Muscle layer of colon (tissue), 2 donors: ENCODE data around the gene DDX25.
"Not testable (repeated sequence)": the region's sequence is repeated elsewhere in the genome, so short reads cannot be mapped to it uniquely, and the experiment has no call there.

Experiments
- H3K27ac ChIP-seq: one replicate; pipeline ENCODE4 v1.7.0; 2013; ENCODE audit warnings: low read depth, mild to moderate bottlenecking, low read length, moderate library complexity
- H3K27me3 ChIP-seq, 2 donors: one replicate each; pipeline ENCODE4 v1.7.0; 2013; ENCODE audit warnings: low read length in 2 of 2, mild to moderate bottlenecking in 2 of 2; ENCODE audit not compliant: insufficient read depth in 2 of 2, control insufficient read depth in 1 of 2
- H3K36me3 ChIP-seq: one replicate; pipeline ENCODE4 v1.7.0; 2013; ENCODE audit warnings: mild to moderate bottlenecking, low read length; ENCODE audit not compliant: insufficient read depth
- H3K4me1 ChIP-seq: one replicate; pipeline ENCODE4 v1.7.0; 2013; ENCODE audit warnings: mild to moderate bottlenecking, low read length; ENCODE audit not compliant: insufficient read depth
- H3K4me3 ChIP-seq, 2 donors: one replicate each; pipeline ENCODE4 v1.7.0; 2013; ENCODE audit warnings: low read length in 2 of 2, low read depth in 1 of 2, mild to moderate bottlenecking in 1 of 2, moderate library complexity in 1 of 2
- H3K9ac ChIP-seq: one replicate; pipeline ENCODE4 v1.7.0; 2013; ENCODE audit warnings: low read length
- H3K9me3 ChIP-seq: one replicate; pipeline ENCODE4 v1.7.0; 2013; ENCODE audit warnings: mild to moderate bottlenecking, low read length
- donor health status: abdominal sarcoma.
- donor health status: Adenocarcinoma of cecum.

Gene DDX25

GRCh38 chr11:125903711-125904659, at the start of gene DDX25:
Gene DDX25, plus strand, starts transcription at chr11:125904508. Its CDS starts 10 bp downstream, at chr11:125904518.
- no peak within 1 kb of the TSS for H3K27ac ChIP-seq
- H3K4me1 ChIP-seq: peaks cover 8% of the 10 kb centered on the region
- H3K9ac ChIP-seq: no peak within 1 kb of the TSS
- H3K4me3 ChIP-seq: peak within 1 kb of the TSS in 1 of 2 donors; percentile 85
- H3K9me3 ChIP-seq: no peaks in the 10 kb centered on the region
- H3K27me3 ChIP-seq: peaks cover 9 to 27% of the 10 kb centered on the region in 2 donors
- H3K36me3 ChIP-seq: peaks cover 12% of the 10 kb centered on the region

DNA sequence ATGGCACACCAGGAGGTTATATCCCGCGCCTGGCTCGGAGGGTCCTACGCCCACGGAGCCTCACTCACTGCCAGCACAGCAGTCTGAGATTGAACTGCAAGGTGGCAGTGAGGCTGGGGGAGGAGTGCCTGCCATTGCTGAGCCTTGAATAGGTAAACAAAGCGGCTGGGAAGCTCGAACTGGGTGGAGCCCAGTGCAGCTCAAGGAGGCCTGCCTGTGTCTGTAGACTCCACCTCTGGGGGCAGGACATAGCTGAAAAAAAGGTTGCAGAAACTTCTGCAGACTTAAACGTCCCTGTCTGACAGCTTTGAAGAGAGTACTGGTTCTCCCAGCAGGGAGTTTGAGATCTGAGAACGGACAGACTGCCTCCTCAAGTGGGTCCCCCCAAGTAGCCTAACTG, 46.6 kb upstream of the DDX25 start:
- not testable (repeated sequence) for H3K4me1 ChIP-seq, H3K27me3 ChIP-seq, H3K9me3 ChIP-seq, H3K36me3 ChIP-seq, H3K27ac ChIP-seq, H3K4me3 ChIP-seq, H3K9ac ChIP-seq

DNA sequence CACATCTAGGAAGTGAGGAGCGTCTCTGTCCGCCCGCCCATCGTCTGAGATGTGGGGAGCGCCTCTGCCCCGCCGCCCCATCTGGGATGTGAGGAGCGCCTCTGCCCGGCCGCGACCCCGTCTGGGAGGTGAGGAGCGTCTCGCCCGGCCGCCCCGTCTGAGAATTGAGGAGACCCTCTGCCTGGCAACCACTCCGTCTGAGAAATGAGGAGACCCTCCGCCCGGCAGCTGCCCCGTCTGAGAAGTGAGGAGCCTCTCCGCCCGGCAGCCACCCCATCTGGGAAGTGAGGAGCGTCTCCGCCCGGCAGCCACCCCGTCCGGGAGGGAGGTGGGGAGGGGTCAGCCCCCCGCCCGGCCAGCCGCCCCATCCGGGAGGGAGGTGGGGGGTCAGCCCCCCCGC, 41.5 kb upstream of the DDX25 start:
- not testable (repeated sequence) for H3K9me3 ChIP-seq, H3K4me3 ChIP-seq, H3K27me3 ChIP-seq, H3K27ac ChIP-seq, H3K9ac ChIP-seq, H3K36me3 ChIP-seq, H3K4me1 ChIP-seq

- not testable (repeated sequence) for H3K27ac ChIP-seq
Measured at GRCh38 chr11:125865354-125865753, 39.0 kb upstream of the DDX25 start.

GRCh38 chr11:125869521-125869920, 34.8 kb upstream of the DDX25 start:
- Histone ChIP-seq H3K4me3 (no peak overlapping the region), H3K27ac (no peak overlapping the region), H3K9ac (no peak overlapping the region), H3K9me3 (no peaks in the 10 kb centered on the region), H3K27me3 (no peaks in the 10 kb centered on the region), H3K4me1 (no peaks in the 10 kb centered on the region), H3K36me3 (no peaks in the 10 kb centered on the region)

More at GRCh38 chr11:125865354-125865753, 39.0 kb upstream of the DDX25 start:
- not testable (repeated sequence) for H3K36me3 ChIP-seq, H3K27me3 ChIP-seq, H3K9ac ChIP-seq, H3K9me3 ChIP-seq, H3K4me3 ChIP-seq, H3K4me1 ChIP-seq

GRCh38 chr11:125871391-125872137, 32.7 kb upstream of the DDX25 start:
- H3K36me3 ChIP-seq: no peaks in the 10 kb centered on the region
- no peaks in the 10 kb centered on the region for H3K9me3 ChIP-seq

GRCh38 chr11:125872138-125872491, 32.2 kb upstream of the DDX25 start:
- Histone ChIP-seq H3K27ac (no peak overlapping the region), H3K36me3 (no peaks in the 10 kb centered on the region), H3K9me3 (no peaks in the 10 kb centered on the region), H3K9ac (no peak overlapping the region), H3K27me3 (no peaks in the 10 kb centered on the region), H3K4me1 (no peaks in the 10 kb centered on the region), H3K4me3 (no peak overlapping the region)

More at GRCh38 chr11:125871391-125872137, 32.7 kb upstream of the DDX25 start:
- Histone ChIP-seq H3K4me3 (no peak overlapping the region), H3K27me3 (no peaks in the 10 kb centered on the region), H3K27ac (no peak overlapping the region), H3K4me1 (no peaks in the 10 kb centered on the region), H3K9ac (no peak overlapping the region)

- no peaks in the 10 kb centered on the region for H3K4me1 ChIP-seq
- H3K9ac ChIP-seq: no peak overlapping the region
- H3K36me3 ChIP-seq: no peaks in the 10 kb centered on the region
- no peaks in the 10 kb centered on the region for H3K9me3 ChIP-seq
- no peak overlapping the region for H3K4me3 ChIP-seq
- H3K27ac ChIP-seq: no peak overlapping the region
- no peaks in the 10 kb centered on the region for H3K27me3 ChIP-seq
Measured at GRCh38 chr11:125873881-125874555, 30.3 kb upstream of the DDX25 start.

GRCh38 chr11:125874556-125875124, 29.7 kb upstream of the DDX25 start:
- Histone ChIP-seq H3K9ac (no peak overlapping the region), H3K27me3 (no peaks in the 10 kb centered on the region), H3K9me3 (no peaks in the 10 kb centered on the region), H3K36me3 (no peaks in the 10 kb centered on the region), H3K4me3 (no peak overlapping the region), H3K27ac (no peak overlapping the region), H3K4me1 (no peaks in the 10 kb centered on the region)

DNA sequence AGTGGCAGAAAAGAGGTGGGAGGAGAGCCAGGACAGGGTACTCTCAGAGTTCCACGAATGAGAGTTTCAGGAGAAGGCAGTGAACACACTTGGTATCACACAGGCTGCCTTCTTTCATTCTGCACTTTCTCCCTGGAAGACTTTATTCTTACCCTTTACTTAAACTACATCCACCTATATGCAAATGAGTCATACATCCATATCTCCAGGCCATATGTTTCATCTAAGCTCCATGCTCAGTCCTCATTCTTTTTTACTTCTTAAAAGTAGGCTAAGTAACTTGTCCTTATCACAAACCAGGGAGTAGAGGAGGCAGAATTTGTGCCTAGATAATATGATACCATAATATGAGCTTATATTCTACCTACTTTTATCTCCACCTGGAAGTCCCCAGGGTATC, 23.0 kb upstream of the DDX25 start:
- Histone ChIP-seq H3K4me1 (no peaks in the 10 kb centered on the region), H3K4me3 (no peak overlapping the region), H3K27ac (no peak overlapping the region), H3K9ac (no peak overlapping the region), H3K27me3 (no peaks in the 10 kb centered on the region), H3K36me3 (no peaks in the 10 kb centered on the region), H3K9me3 (no peaks in the 10 kb centered on the region)

DNA sequence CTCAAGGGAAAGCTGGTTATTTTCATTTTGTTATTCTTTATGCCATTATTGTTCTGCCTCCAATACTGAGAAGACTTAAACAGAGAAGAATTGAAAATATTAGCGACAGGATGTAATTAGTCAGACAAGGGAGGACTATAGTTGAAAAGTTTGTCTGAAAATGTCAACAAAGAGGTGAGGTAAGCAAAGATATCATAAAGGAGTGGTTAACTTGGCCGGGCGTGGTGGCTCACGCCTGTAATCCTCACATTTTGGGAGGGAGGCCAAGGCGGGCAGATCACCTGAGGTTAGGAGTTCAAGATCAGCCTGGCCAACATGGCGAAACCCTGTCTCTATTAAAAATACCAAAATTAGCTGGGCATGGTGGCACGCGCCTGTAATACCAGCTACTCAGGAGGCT, 20.9 kb upstream of the DDX25 start:
- H3K9ac ChIP-seq: no peak overlapping the region

More for the DNA sequence above, 20.9 kb upstream of the DDX25 start:
- H3K9me3 ChIP-seq: no peaks in the 10 kb centered on the region
- no peaks in the 10 kb centered on the region for H3K36me3 ChIP-seq
- H3K27me3 ChIP-seq: no peaks in the 10 kb centered on the region
- no peaks in the 10 kb centered on the region for H3K4me1 ChIP-seq
- H3K27ac ChIP-seq: no peak overlapping the region
- H3K4me3 ChIP-seq: no peak overlapping the region
